SH-SY5Y (cell line): ENCODE results near the gene PRDM16.

Experiments
- GATA2 ChIP-seq: IDR thresholded peaks from 2 replicates; pipeline ENCODE4 v1.6.1; 2011; ENCODE audit warnings: mild to moderate bottlenecking, low read depth, low read length
- GATA3 ChIP-seq: IDR thresholded peaks from 2 replicates; pipeline ENCODE4 v1.6.1; 2011; ENCODE audit warnings: low read depth, mild to moderate bottlenecking, low read length, moderate library complexity

- no peak for TF ChIP-seq GATA3
- no peak for TF ChIP-seq GATA2
Observed at GRCh38 chr1:3465935-3466321, 396.9 kb downstream of the PRDM16 start.
